GM23338 (cell line): ENCODE data around the gene CTNNA1. TPM values are rescaled to one million over a fixed set of nuclear protein-coding genes. Genes with fewer than 3 reads are reported as not detected.

Experiments used
- ATAC-seq: fragments of 200-7000 bp; cut with Tn5 transposase; 3 replicates; pipeline ENCODE4 v1.9.1; 2020
- DNase-seq: peaks from one replicate; pipeline ENCODE4 v3.0.0-alpha.2; 2015; ENCODE audit warnings: low spot score
- H2AFZ ChIP-seq: fragments of 200-600 bp; sonication (generic); 2 replicates; pipeline ENCODE4 v1.8.0; 2016; ENCODE audit warnings: antibody characterized with exemption, mild to moderate bottlenecking, moderate library complexity
- H3F3A ChIP-seq: fragments of 200-600 bp; sonication (generic); replicated peaks from 2 replicates; pipeline ENCODE4 v1.8.0; 2017; ENCODE audit warnings: antibody characterized with exemption, mixed run types, low read depth
- H3K27ac ChIP-seq: fragments of 200-600 bp; sonication (generic); 2 replicates; pipeline ENCODE4 v1.6.1; 2016; ENCODE audit warnings: low read depth
- H3K27me3 ChIP-seq: fragments of 200-600 bp; sonication (generic); 2 replicates; pipeline ENCODE4 v1.8.0; 2016; ENCODE audit warnings: mild to moderate bottlenecking, mixed run types, moderate library complexity; ENCODE audit not compliant: insufficient read depth
- H3K36me3 ChIP-seq: fragments of 200-600 bp; sonication (generic); 2 replicates; pipeline ENCODE4 v1.8.0; 2016; ENCODE audit warnings: mild to moderate bottlenecking; ENCODE audit not compliant: insufficient read depth
- H3K4me1 ChIP-seq: fragments of 200-600 bp; sonication (generic); 2 replicates; pipeline ENCODE4 v1.8.0; 2016; ENCODE audit warnings: mild to moderate bottlenecking, moderate library complexity; ENCODE audit not compliant: insufficient read depth
- H3K4me2 ChIP-seq: fragments of 200-600 bp; sonication (generic); 2 replicates; pipeline ENCODE4 v1.7.1; 2017; ENCODE audit warnings: mixed run types
- H3K4me3 ChIP-seq: fragments of 200-600 bp; sonication (generic); 2 replicates; pipeline ENCODE4 v1.6.1; 2016; ENCODE audit warnings: mixed run types
- H3K79me2 ChIP-seq: fragments of 200-600 bp; sonication (generic); replicated peaks from 2 replicates; pipeline ENCODE4 v1.8.0; 2017; ENCODE audit warnings: mild to moderate bottlenecking; ENCODE audit not compliant: insufficient read depth
- H3K9me2 ChIP-seq: fragments of 200-600 bp; sonication (generic); 2 replicates; pipeline ENCODE4 v1.8.0; 2017; ENCODE audit not compliant: insufficient read depth
- H4K20me1 ChIP-seq: fragments of 200-600 bp; sonication (generic); replicated peaks from 2 replicates; pipeline ENCODE4 v1.8.0; 2017; ENCODE audit warnings: mild to moderate bottlenecking; ENCODE audit not compliant: insufficient read depth
- H3K27ac Mint-ChIP-seq: 2 replicates; pipeline ENCODE4 v1.8.0; 2020; ENCODE audit warnings: inconsistent platforms, mild to moderate bottlenecking, moderate library complexity, mixed read lengths
- H3K27me3 Mint-ChIP-seq: 3 replicates; pipeline ENCODE4 v1.8.0; 2022; ENCODE audit warnings: low read depth, mild to moderate bottlenecking, moderate library complexity, mixed read lengths, inconsistent platforms; ENCODE audit not compliant: insufficient read depth, poor library complexity
- H3K36me3 Mint-ChIP-seq: 3 replicates; pipeline ENCODE4 v1.8.0; 2021; ENCODE audit warnings: low read depth, mild to moderate bottlenecking, inconsistent platforms, moderate library complexity, mixed read lengths
- H3K4me1 Mint-ChIP-seq: 3 replicates; pipeline ENCODE4 v1.8.0; 2020; ENCODE audit warnings: mild to moderate bottlenecking, inconsistent platforms, mixed read lengths
- H3K4me3 Mint-ChIP-seq: 3 replicates; pipeline ENCODE4 v1.8.0; 2021; ENCODE audit warnings: moderate library complexity, mild to moderate bottlenecking, inconsistent platforms, mixed read lengths
- H3K9me3 Mint-ChIP-seq: 3 replicates; pipeline ENCODE4 v1.8.0; 2020; ENCODE audit warnings: moderate library complexity, mild to moderate bottlenecking, inconsistent platforms, mixed read lengths
- CREB1 ChIP-seq: fragments of 250-450 bp; sonication (Bioruptor Pico); IDR thresholded peaks from 2 replicates; pipeline ENCODE4 v1.5.0; 2020; ENCODE audit warnings: low read depth, mild to moderate bottlenecking, moderate library complexity
- CTCF ChIP-seq, 2 experiments: fragments of 200-600 bp in 1 of 2; sonication (generic) in 1 of 2; conservative IDR thresholded peaks; 2 replicates each; pipeline versions ENCODE4 v1.5.1 to v1.6.1; 2016 to 2017; ENCODE audit warnings: antibody characterized with exemption in 2 of 2, low read depth in 2 of 2, mild to moderate bottlenecking in 2 of 2, moderate library complexity in 1 of 2
- ETS1 ChIP-seq: IDR thresholded peaks from 2 replicates; pipeline ENCODE4 v1.6.1; 2016; ENCODE audit warnings: antibody characterized with exemption
- EZH2phosphoT487 ChIP-seq: fragments of 200-600 bp; sonication (generic); IDR thresholded peaks from one replicate; pipeline ENCODE4 v1.8.1; 2018; ENCODE audit warnings: antibody characterized with exemption; ENCODE audit not compliant: unreplicated experiment
- JUNB ChIP-seq: IDR thresholded peaks from one replicate; pipeline ENCODE4 v1.6.1; 2016; ENCODE audit warnings: antibody characterized with exemption; ENCODE audit not compliant: unreplicated experiment
- NANOG ChIP-seq: IDR thresholded peaks from 2 replicates; pipeline ENCODE4 v1.6.1; 2016; ENCODE audit warnings: antibody characterized with exemption, borderline replicate concordance
- POLR2AphosphoS5 ChIP-seq: IDR thresholded peaks from 2 replicates; pipeline ENCODE4 v1.6.1; 2016; ENCODE audit warnings: antibody characterized with exemption, low read depth
- STAT1 ChIP-seq: IDR thresholded peaks from one replicate; pipeline ENCODE4 v1.6.1; 2016; ENCODE audit warnings: antibody characterized with exemption; ENCODE audit not compliant: unreplicated experiment
- ZNF114 ChIP-seq: fragments of 250-450 bp; sonication (Bioruptor Pico); IDR thresholded peaks from 2 replicates; pipeline ENCODE4 v1.5.0; 2020; ENCODE audit warnings: mild to moderate bottlenecking, moderate library complexity
- ZNF331 ChIP-seq: fragments of 250-450 bp; sonication (Bioruptor Pico); IDR thresholded peaks from 2 replicates; pipeline ENCODE4 v1.5.0; 2020; ENCODE audit warnings: low read depth, mild to moderate bottlenecking, moderate library complexity
- polyA plus RNA-seq: library from polyadenylated mRNA; unstranded; fragments of >200 nt; fragmentation: Nextera tagmentation; extraction: Ambion mirVana; gene quantifications from 2 replicates; pipeline ENCODE4 v1.2.1, GENCODE V29; 2016
- total RNA-seq: library from RNA; depleted of rRNA; stranded (reverse); fragments of >200 nt; shearing (Covaris generic); gene quantifications from 2 replicates; pipeline ENCODE4 v1.2.3, GENCODE V29; 2014
- TF ChIP-seq, protein P1 (sequence below): fragments of 250-450 bp; sonication (Bioruptor Pico); IDR thresholded peaks from 2 replicates; pipeline ENCODE4 v1.5.0; 2020; ENCODE audit warnings: mild to moderate bottlenecking, moderate library complexity

CTNNA1 gene
- total and polyA plus RNA-seq, 2 experiments from 2014 or later = 111 to 348 TPM

GRCh38 chr5:138898742-138899141, 145.5 kb downstream of the CTNNA1 start:
- no peak overlapping the region for H3K4me2 ChIP-seq
- no peak overlapping the region for H3K27ac ChIP-seq
- no peak overlapping the region for H2AFZ ChIP-seq
- Mint-ChIP-seq H3K36me3 (peaks cover 25% of the 10 kb centered on the region), H3K9me3 (no peaks in the 10 kb centered on the region), H3K4me1 (peaks cover 4% of the 10 kb centered on the region; the same call in 2 of the 3 replicates), H3K27me3 (peaks cover 3% of the 10 kb centered on the region), H3K27ac (no peak overlapping the region), H3K4me3 (no peak overlapping the region)
- no peak for DNase-seq
- no peak overlapping the region for H3K4me3 ChIP-seq
- H3K9me2 ChIP-seq = no peaks in the 10 kb centered on the region
- no peak for ATAC-seq
- no peaks in the 10 kb centered on the region for H3K27me3 ChIP-seq
- H3F3A ChIP-seq = no peaks in the 10 kb centered on the region
- no peaks in the 10 kb centered on the region; the same call in 1 of the 2 replicates for H3K36me3 ChIP-seq
- no peaks in the 10 kb centered on the region; the same call in 1 of the 2 replicates for H4K20me1 ChIP-seq
- TF ChIP-seq NANOG (no peak), CTCF (conservative IDR thresholded peaks at IDR 0.05; ENCODE audit: low read depth in 2 of 2) (no peak), JUNB (no peak), POLR2AphosphoS5 (no peak)
- peaks cover 6% of the 10 kb centered on the region; the same call in 1 of the 2 replicates for H3K4me1 ChIP-seq
- peaks cover 8% of the 10 kb centered on the region for H3K79me2 ChIP-seq

DNA sequence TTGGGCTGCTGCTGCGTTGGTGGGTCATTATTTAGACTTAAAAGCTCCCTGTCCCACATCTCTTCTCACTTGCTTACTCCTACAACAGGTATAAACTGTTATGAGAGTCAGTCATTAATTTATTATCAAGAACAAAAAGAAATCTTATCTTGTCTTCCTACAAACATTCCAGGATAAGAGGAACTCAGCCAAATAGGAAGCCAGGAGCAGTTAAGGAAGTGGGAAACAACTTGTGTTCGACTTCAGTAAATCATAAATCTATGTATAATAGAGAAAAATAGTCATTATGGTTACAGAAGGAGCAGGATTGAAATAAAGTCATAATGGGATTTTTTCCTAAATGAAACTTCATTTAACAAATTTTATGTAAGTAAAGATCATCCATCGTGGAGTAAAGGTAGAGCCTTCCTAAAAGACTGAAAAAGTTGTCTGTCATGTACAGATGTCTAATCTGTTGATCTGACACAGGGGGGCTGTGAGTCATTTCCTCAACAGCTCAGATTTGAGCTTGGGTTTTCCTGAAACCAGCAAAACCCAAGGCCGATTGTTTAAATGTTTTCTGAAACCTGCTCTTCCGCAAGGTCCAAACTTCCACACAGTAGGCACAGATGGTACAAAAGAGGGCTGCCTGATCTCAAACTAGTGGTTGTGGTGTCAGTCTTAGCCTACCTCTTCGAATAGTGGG, 147.2 kb downstream of the CTNNA1 start:
- H3K36me3 Mint-ChIP-seq = peaks cover 36% of the 10 kb centered on the region
- H3K36me3 ChIP-seq = peaks cover 8% of the 10 kb centered on the region
- TF ChIP-seq, protein P1, sequence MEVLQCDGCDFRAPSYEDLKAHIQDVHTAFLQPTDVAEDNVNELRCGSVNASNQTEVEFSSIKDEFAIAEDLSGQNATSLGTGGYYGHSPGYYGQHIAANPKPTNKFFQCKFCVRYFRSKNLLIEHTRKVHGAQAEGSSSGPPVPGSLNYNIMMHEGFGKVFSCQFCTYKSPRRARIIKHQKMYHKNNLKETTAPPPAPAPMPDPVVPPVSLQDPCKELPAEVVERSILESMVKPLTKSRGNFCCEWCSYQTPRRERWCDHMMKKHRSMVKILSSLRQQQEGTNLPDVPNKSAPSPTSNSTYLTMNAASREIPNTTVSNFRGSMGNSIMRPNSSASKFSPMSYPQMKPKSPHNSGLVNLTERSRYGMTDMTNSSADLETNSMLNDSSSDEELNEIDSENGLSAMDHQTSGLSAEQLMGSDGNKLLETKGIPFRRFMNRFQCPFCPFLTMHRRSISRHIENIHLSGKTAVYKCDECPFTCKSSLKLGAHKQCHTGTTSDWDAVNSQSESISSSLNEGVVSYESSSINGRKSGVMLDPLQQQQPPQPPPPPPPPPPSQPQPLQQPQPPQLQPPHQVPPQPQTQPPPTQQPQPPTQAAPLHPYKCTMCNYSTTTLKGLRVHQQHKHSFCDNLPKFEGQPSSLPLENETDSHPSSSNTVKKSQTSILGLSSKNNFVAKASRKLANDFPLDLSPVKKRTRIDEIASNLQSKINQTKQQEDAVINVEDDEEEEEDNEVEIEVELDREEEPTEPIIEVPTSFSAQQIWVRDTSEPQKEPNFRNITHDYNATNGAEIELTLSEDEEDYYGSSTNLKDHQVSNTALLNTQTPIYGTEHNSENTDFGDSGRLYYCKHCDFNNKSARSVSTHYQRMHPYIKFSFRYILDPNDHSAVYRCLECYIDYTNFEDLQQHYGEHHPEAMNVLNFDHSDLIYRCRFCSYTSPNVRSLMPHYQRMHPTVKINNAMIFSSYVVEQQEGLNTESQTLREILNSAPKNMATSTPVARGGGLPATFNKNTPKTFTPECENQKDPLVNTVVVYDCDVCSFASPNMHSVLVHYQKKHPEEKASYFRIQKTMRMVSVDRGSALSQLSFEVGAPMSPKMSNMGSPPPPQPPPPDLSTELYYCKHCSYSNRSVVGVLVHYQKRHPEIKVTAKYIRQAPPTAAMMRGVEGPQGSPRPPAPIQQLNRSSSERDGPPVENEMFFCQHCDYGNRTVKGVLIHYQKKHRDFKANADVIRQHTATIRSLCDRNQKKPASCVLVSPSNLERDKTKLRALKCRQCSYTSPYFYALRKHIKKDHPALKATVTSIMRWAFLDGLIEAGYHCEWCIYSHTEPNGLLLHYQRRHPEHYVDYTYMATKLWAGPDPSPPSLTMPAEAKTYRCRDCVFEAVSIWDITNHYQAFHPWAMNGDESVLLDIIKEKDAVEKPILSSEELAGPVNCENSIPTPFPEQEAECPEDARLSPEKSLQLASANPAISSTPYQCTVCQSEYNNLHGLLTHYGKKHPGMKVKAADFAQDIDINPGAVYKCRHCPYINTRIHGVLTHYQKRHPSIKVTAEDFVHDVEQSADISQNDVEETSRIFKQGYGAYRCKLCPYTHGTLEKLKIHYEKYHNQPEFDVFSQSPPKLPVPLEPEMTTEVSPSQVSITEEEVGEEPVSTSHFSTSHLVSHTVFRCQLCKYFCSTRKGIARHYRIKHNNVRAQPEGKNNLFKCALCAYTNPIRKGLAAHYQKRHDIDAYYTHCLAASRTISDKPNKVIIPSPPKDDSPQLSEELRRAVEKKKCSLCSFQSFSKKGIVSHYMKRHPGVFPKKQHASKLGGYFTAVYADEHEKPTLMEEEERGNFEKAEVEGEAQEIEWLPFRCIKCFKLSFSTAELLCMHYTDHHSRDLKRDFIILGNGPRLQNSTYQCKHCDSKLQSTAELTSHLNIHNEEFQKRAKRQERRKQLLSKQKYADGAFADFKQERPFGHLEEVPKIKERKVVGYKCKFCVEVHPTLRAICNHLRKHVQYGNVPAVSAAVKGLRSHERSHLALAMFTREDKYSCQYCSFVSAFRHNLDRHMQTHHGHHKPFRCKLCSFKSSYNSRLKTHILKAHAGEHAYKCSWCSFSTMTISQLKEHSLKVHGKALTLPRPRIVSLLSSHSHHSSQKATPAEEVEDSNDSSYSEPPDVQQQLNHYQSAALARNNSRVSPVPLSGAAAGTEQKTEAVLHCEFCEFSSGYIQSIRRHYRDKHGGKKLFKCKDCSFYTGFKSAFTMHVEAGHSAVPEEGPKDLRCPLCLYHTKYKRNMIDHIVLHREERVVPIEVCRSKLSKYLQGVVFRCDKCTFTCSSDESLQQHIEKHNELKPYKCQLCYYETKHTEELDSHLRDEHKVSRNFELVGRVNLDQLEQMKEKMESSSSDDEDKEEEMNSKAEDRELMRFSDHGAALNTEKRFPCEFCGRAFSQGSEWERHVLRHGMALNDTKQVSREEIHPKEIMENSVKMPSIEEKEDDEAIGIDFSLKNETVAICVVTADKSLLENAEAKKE (CRISPR knock-in tag) = no peak
- TF ChIP-seq ETS1 (no peak), EZH2phosphoT487 (no peak), JUNB (no peak), CREB1 (no peak), STAT1 (no peak), ZNF331 (CRISPR knock-in tag) (no peak), NANOG (no peak), ZNF114 (CRISPR knock-in tag) (no peak)

More for the DNA sequence above, 147.2 kb downstream of the CTNNA1 start:
- Histone ChIP-seq H3F3A (no peaks in the 10 kb centered on the region), H3K27me3 (no peaks in the 10 kb centered on the region), H3K4me2 (no peak overlapping the region), H3K79me2 (peaks cover 3% of the 10 kb centered on the region), H2AFZ (no peak overlapping the region), H3K4me1 (peaks cover 6% of the 10 kb centered on the region; the same call in 1 of the 2 replicates), H4K20me1 (peaks cover 4% of the 10 kb centered on the region; the same call in 1 of the 2 replicates), H3K27ac (no peak overlapping the region), H3K9me2 (no peaks in the 10 kb centered on the region), H3K4me3 (no peak overlapping the region)
- DNase-seq (no peak), ATAC-seq (no peak)
- Mint-ChIP-seq H3K9me3 (no peaks in the 10 kb centered on the region), H3K4me1 (peaks cover 4% of the 10 kb centered on the region; the same call in 2 of the 3 replicates), H3K27me3 (peaks cover 3% of the 10 kb centered on the region), H3K4me3 (no peak overlapping the region), H3K27ac (no peak overlapping the region)
